Measurements from ENCODE around the gene TYW5. TPM values are rescaled to one million over a fixed set of nuclear protein-coding genes. Genes with fewer than 3 reads are reported as not detected.

TYW5 gene
- total RNA-seq, 6 experiments from 2014 or later = 4.0 to 5.8 (median 5.2) TPM

GRCh38 chr2:199983534-199983933, 28.2 kb upstream of the TYW5 start:
- Mint-ChIP-seq H3K9me3 (no peaks in the 10 kb centered on the region), H3K4me1 (ENCODE audit: low read depth) (peaks cover 21% of the 10 kb centered on the region), H3K4me3 (no peak overlapping the region), H3K27ac (no peak overlapping the region), H3K27me3 (ENCODE audit: insufficient read depth) (no peaks in the 10 kb centered on the region; the same call in 1 of the 2 replicates), H3K36me3 (ENCODE audit: low read depth) (no peaks in the 10 kb centered on the region)
- TF ChIP-seq CTCF (IDR thresholded peaks at IDR 0.05) = no peak
- DNase-seq = no peak

GRCh38 chr2:199982126-199982843, 27.0 kb upstream of the TYW5 start:
- Mint-ChIP-seq H3K27ac (no peak overlapping the region; the same call in 1 of the 2 replicates), H3K4me3 (no peak overlapping the region), H3K4me1 (ENCODE audit: low read depth) (peaks cover 33% of the 10 kb centered on the region), H3K36me3 (ENCODE audit: low read depth) (no peaks in the 10 kb centered on the region), H3K27me3 (ENCODE audit: insufficient read depth) (no peaks in the 10 kb centered on the region; the same call in 1 of the 2 replicates), H3K9me3 (no peaks in the 10 kb centered on the region)
- DNase-seq = no peak
- TF ChIP-seq CTCF (IDR thresholded peaks at IDR 0.05) = no peak

GRCh38 chr2:199979832-199980628, 24.7 kb upstream of the TYW5 start:
- H3K4me1 Mint-ChIP-seq (ENCODE audit: low read depth) = peaks cover 31% of the 10 kb centered on the region
- no peaks in the 10 kb centered on the region for H3K36me3 Mint-ChIP-seq (ENCODE audit: low read depth)
- peak; percentile 97 for TF ChIP-seq CTCF (IDR thresholded peaks at IDR 0.05)
- H3K27ac Mint-ChIP-seq = peak overlapping the region; percentile 10; the same call in 1 of the 2 replicates
- DNase-seq = peak; percentile 68
- H3K9me3 Mint-ChIP-seq = no peaks in the 10 kb centered on the region
- H3K27me3 Mint-ChIP-seq (ENCODE audit: insufficient read depth) = no peaks in the 10 kb centered on the region; the same call in 1 of the 2 replicates
- peak overlapping the region; percentile 75 for H3K4me3 Mint-ChIP-seq

- Mint-ChIP-seq H3K27me3 (ENCODE audit: insufficient read depth) (no peaks in the 10 kb centered on the region; the same call in 1 of the 2 replicates), H3K4me1 (ENCODE audit: low read depth) (peaks cover 31% of the 10 kb centered on the region), H3K36me3 (ENCODE audit: low read depth) (no peaks in the 10 kb centered on the region), H3K9me3 (no peaks in the 10 kb centered on the region), H3K4me3 (peak overlapping the region; percentile 75; the same call in 1 of the 2 replicates), H3K27ac (peak overlapping the region; percentile 10; the same call in 1 of the 2 replicates)
- DNase-seq = no peak
- no peak for TF ChIP-seq CTCF (IDR thresholded peaks at IDR 0.05)
Measured at GRCh38 chr2:199979398-199979797, 24.1 kb upstream of the TYW5 start.

GRCh38 chr2:199977984-199978415, 22.7 kb upstream of the TYW5 start:
- peak overlapping the region; percentile 68 for H3K4me3 Mint-ChIP-seq

More at GRCh38 chr2:199977984-199978415, 22.7 kb upstream of the TYW5 start:
- Mint-ChIP-seq H3K27me3 (ENCODE audit: insufficient read depth) (no peaks in the 10 kb centered on the region; the same call in 1 of the 2 replicates), H3K4me1 (ENCODE audit: low read depth) (peaks cover 31% of the 10 kb centered on the region), H3K36me3 (ENCODE audit: low read depth) (no peaks in the 10 kb centered on the region), H3K9me3 (no peaks in the 10 kb centered on the region), H3K27ac (peak overlapping the region; percentile 53)
- DNase-seq = peak; percentile 62
- no peak for TF ChIP-seq CTCF (IDR thresholded peaks at IDR 0.05)

Data from HFFc6 (cell line).